Fibroblast of lung (primary cell): ENCODE measurements around the gene EBPL. TPM values are rescaled to one million over a fixed set of nuclear protein-coding genes. Genes with fewer than 3 reads are reported as not detected.
A peak's percentile ranks its signal among the peaks of the same experiment; 100 is the strongest.

Experiments used
- DNase-seq, 2 donors: peaks; one replicate each; pipeline versions ENCODE4 v3.0.0 to v3.0.0-alpha.2; 2010; ENCODE audit warnings: low read depth in 2 of 2
- H2AFZ ChIP-seq: 2 replicates; pipeline ENCODE4 v1.5.1; 2012; ENCODE audit warnings: low read length, control low read depth, inconsistent platforms
- H3K27ac ChIP-seq: 2 replicates; pipeline ENCODE4 v1.5.1; 2011; ENCODE audit warnings: low read length, control low read depth; ENCODE audit not compliant: insufficient read depth
- H3K27me3 ChIP-seq: 2 replicates; pipeline ENCODE4 v1.5.1; 2011; ENCODE audit warnings: mild to moderate bottlenecking, low read length; ENCODE audit not compliant: control insufficient read depth, insufficient read depth
- H3K36me3 ChIP-seq: 2 replicates; pipeline ENCODE4 v1.5.1; 2011; ENCODE audit warnings: low read length; ENCODE audit not compliant: control insufficient read depth, insufficient read depth
- H3K4me1 ChIP-seq: 2 replicates; pipeline ENCODE4 v1.5.1; 2011; ENCODE audit warnings: low read length; ENCODE audit not compliant: control insufficient read depth, insufficient read depth; ENCODE audit errors: extremely low read depth
- H3K4me2 ChIP-seq: 2 replicates; pipeline ENCODE4 v1.5.1; 2011; ENCODE audit warnings: low read length, control low read depth; ENCODE audit not compliant: insufficient read depth; ENCODE audit errors: extremely low read depth
- H3K4me3 ChIP-seq, 4 experiments: fragments of 200-600 bp in 1 of 4; sonication (generic) in 1 of 4; replicated peaks in 1 of 4; 2 replicates each; pipeline ENCODE4 v1.5.1; 2011 to 2016; ENCODE audit warnings: low read length in 4 of 4, low read depth in 3 of 4, mild to moderate bottlenecking in 3 of 4, control low read depth in 2 of 4, inconsistent platforms in 1 of 4, mixed read lengths in 1 of 4; ENCODE audit not compliant: insufficient read depth in 1 of 4; ENCODE audit errors: control extremely low read depth in 1 of 4
- H3K79me2 ChIP-seq: 2 replicates; pipeline ENCODE4 v1.5.1; 2012; ENCODE audit warnings: mild to moderate bottlenecking, low read length, inconsistent platforms; ENCODE audit not compliant: control insufficient read depth, insufficient read depth
- H3K9ac ChIP-seq: 2 replicates; pipeline ENCODE4 v1.5.1; 2011; ENCODE audit warnings: mild to moderate bottlenecking, low read length, control low read depth; ENCODE audit not compliant: insufficient read depth
- H3K9me3 ChIP-seq: 2 replicates; pipeline ENCODE4 v1.5.1; 2012; ENCODE audit warnings: low read depth, low read length; ENCODE audit not compliant: control insufficient read depth, insufficient read depth
- H4K20me1 ChIP-seq: 2 replicates; pipeline ENCODE4 v1.5.1; 2011; ENCODE audit warnings: low read length; ENCODE audit not compliant: control insufficient read depth, insufficient read depth; ENCODE audit errors: extremely low read depth
- EZH2 ChIP-seq: IDR thresholded peaks from 2 replicates; pipeline ENCODE4 v1.5.1; 2012; ENCODE audit warnings: low read length, control low read depth, mild to moderate bottlenecking; ENCODE audit errors: missing control alignments
- polyA plus RNA-seq, 2 donors: library from polyadenylated mRNA; depleted of rRNA in 1 of 2; stranded (reverse) in 1 of 2; unstranded in 1 of 2; fragments of >200 nt; gene quantifications; 2 replicates each; pipeline ENCODE4 v1.2.1, GENCODE V29; 2011 to 2012; ENCODE audit warnings: missing spikeins in 1 of 2
- total RNA-seq: library from RNA; depleted of rRNA; stranded (reverse); fragments of >200 nt; gene quantifications from 2 replicates; pipeline ENCODE4 v1.2.1, GENCODE V29; 2014
- TF ChIP-seq, protein P1 (sequence below), 2 donors: IDR thresholded peaks in 1 of 2; conservative IDR thresholded peaks in 1 of 2; 1 replicate in 1 of 2; 2 replicates in 1 of 2; pipeline ENCODE4 v1.5.1; 2011 to 2012; ENCODE audit warnings: low read length in 2 of 2, control low read depth in 1 of 2, inconsistent platforms in 1 of 2, low read depth in 1 of 2, mild to moderate bottlenecking in 1 of 2

EBPL gene
- total and polyA plus RNA-seq, 2 donors (not counting 1 experiment from before 2014, with no cell fraction given): 69.4 to 90.3 TPM

DNA sequence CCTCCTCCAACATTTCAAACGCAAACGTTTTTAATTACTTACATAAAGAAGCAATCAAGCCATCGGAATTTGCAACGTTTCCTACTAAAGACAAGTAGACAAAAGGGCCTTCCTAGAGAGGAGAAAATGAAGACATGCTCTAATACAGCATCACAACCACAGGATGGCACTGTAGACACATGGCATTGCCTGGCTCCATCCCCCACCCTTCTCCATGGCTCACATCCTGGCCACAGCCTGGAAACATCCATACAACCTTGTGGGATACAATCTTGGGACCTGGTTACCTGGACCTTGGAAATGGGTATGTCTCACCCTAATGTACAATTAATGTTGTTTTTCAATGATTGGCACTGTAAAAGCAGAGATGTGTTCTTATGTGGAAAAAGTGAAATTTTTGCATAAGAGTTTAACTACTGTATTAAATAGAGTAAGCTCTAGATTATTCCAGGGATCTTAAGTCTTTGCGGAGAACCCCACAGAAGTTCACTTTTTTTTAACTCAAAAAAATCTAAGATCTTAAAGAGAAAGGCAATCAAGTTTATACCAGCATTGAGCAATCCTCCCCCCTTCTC, 21.5 kb downstream of the EBPL start:
- Histone ChIP-seq H4K20me1 (no peaks in the 10 kb centered on the region), H3K27ac (no peak overlapping the region), H3K4me2 (no peak overlapping the region), H3K9me3 (no peaks in the 10 kb centered on the region), H2AFZ (no peak overlapping the region), H3K4me3 (no peak overlapping the region), H3K27me3 (no peaks in the 10 kb centered on the region), H3K36me3 (peaks cover 7% of the 10 kb centered on the region), H3K79me2 (no peaks in the 10 kb centered on the region), H3K4me1 (no peaks in the 10 kb centered on the region), H3K9ac (no peak overlapping the region)
- TF ChIP-seq, protein P1, sequence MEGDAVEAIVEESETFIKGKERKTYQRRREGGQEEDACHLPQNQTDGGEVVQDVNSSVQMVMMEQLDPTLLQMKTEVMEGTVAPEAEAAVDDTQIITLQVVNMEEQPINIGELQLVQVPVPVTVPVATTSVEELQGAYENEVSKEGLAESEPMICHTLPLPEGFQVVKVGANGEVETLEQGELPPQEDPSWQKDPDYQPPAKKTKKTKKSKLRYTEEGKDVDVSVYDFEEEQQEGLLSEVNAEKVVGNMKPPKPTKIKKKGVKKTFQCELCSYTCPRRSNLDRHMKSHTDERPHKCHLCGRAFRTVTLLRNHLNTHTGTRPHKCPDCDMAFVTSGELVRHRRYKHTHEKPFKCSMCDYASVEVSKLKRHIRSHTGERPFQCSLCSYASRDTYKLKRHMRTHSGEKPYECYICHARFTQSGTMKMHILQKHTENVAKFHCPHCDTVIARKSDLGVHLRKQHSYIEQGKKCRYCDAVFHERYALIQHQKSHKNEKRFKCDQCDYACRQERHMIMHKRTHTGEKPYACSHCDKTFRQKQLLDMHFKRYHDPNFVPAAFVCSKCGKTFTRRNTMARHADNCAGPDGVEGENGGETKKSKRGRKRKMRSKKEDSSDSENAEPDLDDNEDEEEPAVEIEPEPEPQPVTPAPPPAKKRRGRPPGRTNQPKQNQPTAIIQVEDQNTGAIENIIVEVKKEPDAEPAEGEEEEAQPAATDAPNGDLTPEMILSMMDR (conservative IDR thresholded peaks at IDR 0.05 in 1 of 2, IDR thresholded peaks at IDR 0.05 in 1 of 2; ENCODE audit: low read depth in 1 of 2, low read length in 2 of 2): peak; percentile 77 to 92
- no peak for TF ChIP-seq EZH2
- peak; percentile 63 to 86 for DNase-seq

DNA sequence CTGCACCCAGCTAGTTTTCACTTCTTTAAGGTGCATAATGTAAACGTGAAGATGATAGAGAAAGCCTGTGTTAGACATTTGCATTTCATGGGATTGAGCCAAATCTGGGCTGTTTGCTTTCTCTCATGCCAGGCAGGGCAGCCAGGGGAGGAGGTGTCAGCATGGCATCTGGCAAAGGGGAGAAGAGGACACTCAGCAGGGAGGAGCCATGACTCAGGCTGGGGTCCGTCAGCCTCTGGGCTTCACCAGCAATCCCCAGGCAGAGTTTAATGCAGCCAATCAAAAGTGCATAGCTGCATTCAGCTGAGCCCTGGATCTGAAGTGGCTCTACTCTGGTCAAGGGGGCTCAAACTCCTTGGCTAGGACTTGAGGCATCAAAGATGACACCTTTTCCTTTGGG, 23.5 kb downstream of the EBPL start:
- no peak overlapping the region for H3K4me2 ChIP-seq
- H3K27ac ChIP-seq: no peak overlapping the region
- no peaks in the 10 kb centered on the region for H3K79me2 ChIP-seq
- H3K9ac ChIP-seq: no peak overlapping the region
- no peak overlapping the region for H3K4me3 ChIP-seq
- no peaks in the 10 kb centered on the region for H3K27me3 ChIP-seq
- TF ChIP-seq, protein P1 (conservative IDR thresholded peaks at IDR 0.05 in 1 of 2, IDR thresholded peaks at IDR 0.05 in 1 of 2; ENCODE audit: low read depth in 1 of 2, low read length in 2 of 2): no peak
- no peak for TF ChIP-seq EZH2
- H3K9me3 ChIP-seq: no peaks in the 10 kb centered on the region
- H4K20me1 ChIP-seq: no peaks in the 10 kb centered on the region
- peaks cover 7% of the 10 kb centered on the region for H3K36me3 ChIP-seq
- H3K4me1 ChIP-seq: no peaks in the 10 kb centered on the region
- H2AFZ ChIP-seq: no peak overlapping the region
- peak in 1 of 2 donors; percentile 22 for DNase-seq

DNA sequence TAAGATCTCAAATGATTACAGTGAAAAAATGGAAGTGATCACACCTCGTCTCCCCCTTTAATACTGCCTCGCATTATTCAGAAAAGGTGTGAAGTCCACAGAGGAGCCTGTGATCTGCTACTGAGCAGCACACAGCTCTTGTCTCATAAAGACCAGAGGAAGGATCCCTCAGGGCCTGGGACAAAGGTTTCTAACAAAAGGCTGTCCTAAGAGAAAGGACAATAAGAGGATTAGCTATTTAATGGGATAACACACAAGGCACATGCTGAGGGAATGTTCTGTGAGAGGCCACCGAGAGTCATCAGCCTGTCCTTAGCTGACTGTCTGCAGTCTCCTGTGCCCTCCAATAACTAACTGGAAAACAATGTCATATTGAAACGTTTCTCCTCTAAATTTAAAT, 26.7 kb downstream of the EBPL start:
- no peaks in the 10 kb centered on the region for H3K79me2 ChIP-seq
- no peak overlapping the region for H3K4me3 ChIP-seq
- peaks cover 10% of the 10 kb centered on the region for H3K36me3 ChIP-seq
- H2AFZ ChIP-seq: no peak overlapping the region
- H3K9ac ChIP-seq: no peak overlapping the region
- H3K27ac ChIP-seq: no peak overlapping the region
- no peaks in the 10 kb centered on the region for H3K9me3 ChIP-seq
- no peaks in the 10 kb centered on the region for H4K20me1 ChIP-seq
- H3K4me1 ChIP-seq: no peaks in the 10 kb centered on the region
- DNase-seq: no peak
- no peaks in the 10 kb centered on the region for H3K27me3 ChIP-seq
- H3K4me2 ChIP-seq: no peak overlapping the region
- TF ChIP-seq, protein P1 (conservative IDR thresholded peaks at IDR 0.05 in 1 of 2, IDR thresholded peaks at IDR 0.05 in 1 of 2; ENCODE audit: low read depth in 1 of 2, low read length in 2 of 2): no peak
- TF ChIP-seq EZH2: no peak
